CD4-positive, alpha-beta memory T cell (primary cell): ENCODE measurements around the gene PTTG2. TPM values are rescaled to one million over a fixed set of nuclear protein-coding genes. Genes with fewer than 3 reads are reported as not detected.

Experiments used
- CTCF ChIA-PET: fragments of 350-600 bp; sonication (Branson Sonifier 250); formaldehyde crosslinking; loops from one replicate; lab custom pipeline; 2021; ENCODE audit warnings: inconsistent platforms; ENCODE audit not compliant: partially characterized antibody; lab: Charles Lee
- POLR2A ChIA-PET: fragments of 350-600 bp; sonication (Branson Sonifier 250); formaldehyde crosslinking; loops from one replicate; lab custom pipeline; 2021; ENCODE audit not compliant: partially characterized antibody; lab: Charles Lee
- DNase-seq, 5 donors: peaks; one replicate each; pipeline versions ENCODE4 v3.0.0 to v3.0.0-alpha.2; 2020 to 2022; ENCODE audit warnings: mixed read lengths in 1 of 5
- H3K27ac ChIP-seq: one replicate; pipeline ENCODE4 v1.7.0; 2013; ENCODE audit warnings: low read depth, low read length
- H3K27me3 ChIP-seq: 2 replicates; pipeline ENCODE4 v1.7.0; 2013; ENCODE audit warnings: mild to moderate bottlenecking, low read length, moderate library complexity; ENCODE audit not compliant: insufficient read depth
- H3K36me3 ChIP-seq: 2 replicates; pipeline ENCODE4 v1.7.0; 2013; ENCODE audit warnings: mild to moderate bottlenecking, low read length, moderate library complexity; ENCODE audit not compliant: insufficient read depth
- H3K4me1 ChIP-seq: 2 replicates; pipeline ENCODE4 v1.7.0; 2013; ENCODE audit warnings: mild to moderate bottlenecking, low read length, moderate library complexity; ENCODE audit not compliant: insufficient read depth
- H3K4me3 ChIP-seq, 2 donors: one replicate each; pipeline ENCODE4 v1.7.0; 2013; ENCODE audit warnings: low read length in 2 of 2, mild to moderate bottlenecking in 1 of 2
- H3K9me3 ChIP-seq, 2 donors: one replicate each; pipeline ENCODE4 v1.7.0; 2013; ENCODE audit warnings: low read length in 2 of 2, control low read depth in 1 of 2; ENCODE audit not compliant: control insufficient read depth in 1 of 2
- H3K27ac Mint-ChIP-seq, 7 donors: one replicate each; pipeline ENCODE4 v1.8.0; 2020 to 2021; ENCODE audit warnings: mixed read lengths in 7 of 7, mild to moderate bottlenecking in 6 of 7, inconsistent platforms in 3 of 7, moderate library complexity in 3 of 7
- H3K27me3 Mint-ChIP-seq, 2 donors: one replicate each; pipeline ENCODE4 v1.8.0; 2020 to 2021; ENCODE audit warnings: mixed read lengths in 2 of 2
- H3K36me3 Mint-ChIP-seq, 2 donors: one replicate each; pipeline ENCODE4 v1.8.0; 2020 to 2021; ENCODE audit warnings: mixed read lengths in 2 of 2, inconsistent platforms in 1 of 2, mild to moderate bottlenecking in 1 of 2
- H3K4me1 Mint-ChIP-seq, 4 donors: one replicate each; pipeline ENCODE4 v1.8.0; 2020 to 2021; ENCODE audit warnings: mixed read lengths in 4 of 4, mild to moderate bottlenecking in 1 of 4
- H3K4me3 Mint-ChIP-seq, 8 donors: one replicate each; pipeline ENCODE4 v1.8.0; 2020 to 2021; ENCODE audit warnings: mixed read lengths in 8 of 8, mild to moderate bottlenecking in 7 of 8, moderate library complexity in 6 of 8, inconsistent platforms in 3 of 8
- H3K9me3 Mint-ChIP-seq, 8 donors: one replicate each; pipeline ENCODE4 v1.8.0; 2020 to 2021; ENCODE audit warnings: mixed read lengths in 8 of 8, mild to moderate bottlenecking in 5 of 8, inconsistent platforms in 3 of 8, moderate library complexity in 1 of 8
- intact Hi-C: fragments of 100-400 bp; cut with micrococcal nuclease; formaldehyde crosslinking; loops from one replicate; pipeline ENCODE4 v1.15.1; 2023
- polyA plus RNA-seq, 2 donors: library from polyadenylated mRNA; unstranded; fragments of 300-500 nt; fragmentation: Illumina TruSeq; gene quantifications; one replicate each; pipeline ENCODE4 v1.2.3, GENCODE V29; 2021
- total RNA-seq, 2 experiments: library from RNA; stranded (reverse); gene quantifications; one replicate each; pipeline ENCODE4 v1.2.3, GENCODE V29; 2021

The PTTG2 gene
- total and polyA plus RNA-seq, 4 experiments from 2014 or later: 1.5 to 1.9 TPM; not detected in 2

- H3K27me3 Mint-ChIP-seq: no peaks in the 10 kb centered on the region
- peak overlapping the region; percentile 75 for H3K27ac ChIP-seq
- H3K9me3 ChIP-seq: no peaks in the 10 kb centered on the region
- H3K9me3 Mint-ChIP-seq: no peaks in the 10 kb centered on the region
- no peaks in the 10 kb centered on the region for H3K27me3 ChIP-seq
- H3K4me1 ChIP-seq: peaks cover 22% of the 10 kb centered on the region
- peak overlapping the region; percentile 84 to 91 (median 88) for H3K27ac Mint-ChIP-seq
- peak overlapping the region; percentile 86 to 92 (median 88) for H3K4me3 Mint-ChIP-seq
- no peaks in the 10 kb centered on the region for H3K36me3 ChIP-seq
- H3K4me3 ChIP-seq: peak overlapping the region; percentile 67 to 69
- intact Hi-C loops: loop anchor here (1.0 to 2.0 kb wide), 5 partner anchors 86 to 375 kb away; partner anchors contain the start of genes PGM2 and TBC1D1
- peaks cover 16 to 40% (median 24%) of the 10 kb centered on the region in 4 donors for H3K4me1 Mint-ChIP-seq
- POLR2A ChIA-PET: interaction anchor here (1.5 to 3.3 kb wide), 4 partner anchors 86 to 174 kb away, joined by 3 to 23 read pairs (median 6); partner anchors contain the start of genes PGM2 and TBC1D1
- CTCF ChIA-PET: interaction anchor here (0.9 to 3.3 kb wide), 14 partner anchors 10 to 753 kb away, joined by 3 to 32 read pairs (median 4); no protein-coding TSS in a partner anchor
- no peaks in the 10 kb centered on the region for H3K36me3 Mint-ChIP-seq
- DNase-seq: peak; percentile 74 to 78 (median 77)
These were observed 17.5 kb downstream of the PTTG2 start for GRCh38 chr4:37977471-37978247.

- H3K4me3 Mint-ChIP-seq: peak overlapping the region; percentile 86 to 92 (median 88)
- H3K27ac Mint-ChIP-seq: peak overlapping the region; percentile 84 to 91 (median 88)
- Histone ChIP-seq H3K27ac (peak overlapping the region; percentile 75), H3K27me3 (no peaks in the 10 kb centered on the region), H3K9me3 (no peaks in the 10 kb centered on the region), H3K4me1 (peaks cover 22% of the 10 kb centered on the region), H3K4me3 (peak overlapping the region; percentile 67 to 69), H3K36me3 (no peaks in the 10 kb centered on the region)
- no peaks in the 10 kb centered on the region for H3K27me3 Mint-ChIP-seq
- no peaks in the 10 kb centered on the region for H3K9me3 Mint-ChIP-seq
- DNase-seq: no peak
- H3K4me1 Mint-ChIP-seq: peaks cover 16 to 40% (median 25%) of the 10 kb centered on the region in 4 donors
- H3K36me3 Mint-ChIP-seq: peaks cover 0 to 2% of the 10 kb centered on the region in 2 donors
- ChIA-PET CTCF (interaction anchor here (1.0 to 3.3 kb wide), 12 partner anchors 11 to 753 kb away, joined by 3 to 32 read pairs (median 5); no protein-coding TSS in a partner anchor), POLR2A (interaction anchor here (1.5 to 3.3 kb wide), 4 partner anchors 87 to 175 kb away, joined by 3 to 23 read pairs (median 6); partner anchors contain the start of genes PGM2 and TBC1D1)
- intact Hi-C loops: no loop called here
These were observed 18.2 kb downstream of the PTTG2 start for GRCh38 chr4:37978248-37978924.

GRCh38 chr4:37980246-37980645, 20.0 kb downstream of the PTTG2 start:
- Histone ChIP-seq H3K4me1 (peaks cover 22% of the 10 kb centered on the region), H3K27ac (no peak overlapping the region), H3K9me3 (no peaks in the 10 kb centered on the region), H3K4me3 (no peak overlapping the region), H3K36me3 (no peaks in the 10 kb centered on the region), H3K27me3 (no peaks in the 10 kb centered on the region)
- ChIA-PET POLR2A (no interaction called here), CTCF (no interaction called here)
- DNase-seq: no peak
- Mint-ChIP-seq H3K4me3 (no peak overlapping the region), H3K9me3 (no peaks in the 10 kb centered on the region), H3K27me3 (no peaks in the 10 kb centered on the region), H3K36me3 (peaks cover 0 to 6% of the 10 kb centered on the region in 2 donors), H3K27ac (no peak overlapping the region), H3K4me1 (peaks cover 16 to 43% (median 28%) of the 10 kb centered on the region in 4 donors)
- intact Hi-C loops: no loop called here

GRCh38 chr4:37981425-37981824, 21.2 kb downstream of the PTTG2 start:
- DNase-seq: no peak
- Mint-ChIP-seq H3K9me3 (no peaks in the 10 kb centered on the region), H3K4me1 (peaks cover 17 to 45% (median 30%) of the 10 kb centered on the region in 4 donors), H3K4me3 (no peak overlapping the region), H3K36me3 (peaks cover 0 to 6% of the 10 kb centered on the region in 2 donors), H3K27ac (peak overlapping the region in 2 of 7 donors; percentile 6 to 86), H3K27me3 (no peaks in the 10 kb centered on the region)
- Histone ChIP-seq H3K9me3 (no peaks in the 10 kb centered on the region), H3K4me1 (peaks cover 22% of the 10 kb centered on the region), H3K27ac (no peak overlapping the region), H3K27me3 (no peaks in the 10 kb centered on the region), H3K36me3 (no peaks in the 10 kb centered on the region), H3K4me3 (no peak overlapping the region)
- intact Hi-C loops: no loop called here
- ChIA-PET CTCF (no interaction called here), POLR2A (interaction anchor here (0.8 kb wide), 1 partner anchor 90 kb away, joined by 3 read pairs; no protein-coding TSS in a partner anchor)

GRCh38 chr4:37981844-37982720, 21.9 kb downstream of the PTTG2 start:
- Mint-ChIP-seq H3K36me3 (peaks cover 0 to 6% of the 10 kb centered on the region in 2 donors), H3K4me3 (peak overlapping the region in 1 of 8 donors; percentile 33), H3K9me3 (no peaks in the 10 kb centered on the region), H3K27me3 (no peaks in the 10 kb centered on the region), H3K4me1 (peaks cover 16 to 45% (median 28%) of the 10 kb centered on the region in 4 donors), H3K27ac (peak overlapping the region in 1 of 7 donors; percentile 58)
- ChIA-PET CTCF (interaction anchor here (1.2 kb wide), 1 partner anchor 11 kb away, joined by 4 read pairs; no protein-coding TSS in a partner anchor), POLR2A (interaction anchor here (0.8 kb wide), 1 partner anchor 91 kb away, joined by 3 read pairs; no protein-coding TSS in a partner anchor)
- Histone ChIP-seq H3K36me3 (no peaks in the 10 kb centered on the region), H3K27ac (no peak overlapping the region), H3K27me3 (no peaks in the 10 kb centered on the region), H3K4me3 (no peak overlapping the region), H3K4me1 (peaks cover 18% of the 10 kb centered on the region), H3K9me3 (no peaks in the 10 kb centered on the region)
- intact Hi-C loops: no loop called here
- DNase-seq: no peak

- H3K4me3 ChIP-seq: no peak overlapping the region
- H3K27me3 ChIP-seq: no peaks in the 10 kb centered on the region
- no peaks in the 10 kb centered on the region for H3K27me3 Mint-ChIP-seq
- H3K36me3 ChIP-seq: no peaks in the 10 kb centered on the region
- H3K9me3 Mint-ChIP-seq: no peaks in the 10 kb centered on the region
- no peaks in the 10 kb centered on the region for H3K9me3 ChIP-seq
- ChIA-PET POLR2A (no interaction called here), CTCF (interaction anchor here (0.7 to 1.2 kb wide), 2 partner anchors 12 to 1728 kb away, joined by 3 to 4 read pairs; no protein-coding TSS in a partner anchor)
- H3K36me3 Mint-ChIP-seq: peaks cover 0 to 6% of the 10 kb centered on the region in 2 donors
- H3K4me1 Mint-ChIP-seq: peaks cover 16 to 45% (median 28%) of the 10 kb centered on the region in 4 donors
- no peak overlapping the region for H3K27ac ChIP-seq
- peak overlapping the region in 1 of 8 donors; percentile 22 for H3K4me3 Mint-ChIP-seq
- DNase-seq: no peak
- H3K4me1 ChIP-seq: peaks cover 18% of the 10 kb centered on the region
- no peak overlapping the region for H3K27ac Mint-ChIP-seq
- intact Hi-C loops: no loop called here
These were observed 22.5 kb downstream of the PTTG2 start for GRCh38 chr4:37982736-37983135.
